HG03135 (cell line): ENCODE measurements around the gene C9orf50.
A peak's percentile ranks its signal among the peaks of the same experiment; 100 is the strongest.

Experiments
- ATAC-seq: cut with Tn5 transposase; IDR thresholded peaks from one replicate; pipeline ENCODE4 v1.9.1; 2021; ENCODE audit warnings: mild to moderate bottlenecking, moderate library complexity; ENCODE audit not compliant: unreplicated experiment

The C9orf50 gene

DNA sequence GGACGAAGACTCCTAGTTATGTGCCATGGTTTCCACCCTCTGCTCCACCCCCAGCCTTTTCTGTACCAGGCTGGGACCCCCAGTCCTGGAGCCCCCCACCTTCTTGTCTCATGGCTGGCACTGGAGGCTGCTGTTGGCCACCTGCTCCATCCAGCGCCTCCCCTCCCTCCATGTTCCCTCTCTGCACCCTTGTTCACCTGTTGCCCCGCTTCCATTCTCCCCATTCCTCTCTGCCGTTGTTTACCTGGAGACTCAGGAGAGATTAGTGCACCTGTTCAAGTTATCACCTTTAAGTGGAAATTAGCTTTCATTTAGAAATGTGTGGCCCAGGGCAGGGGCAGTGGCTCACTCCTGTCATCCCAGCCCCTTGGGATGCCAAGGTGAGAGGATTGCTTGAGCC lies 12.3 kb upstream of the C9orf50 start:
- ATAC-seq, result no peak

DNA sequence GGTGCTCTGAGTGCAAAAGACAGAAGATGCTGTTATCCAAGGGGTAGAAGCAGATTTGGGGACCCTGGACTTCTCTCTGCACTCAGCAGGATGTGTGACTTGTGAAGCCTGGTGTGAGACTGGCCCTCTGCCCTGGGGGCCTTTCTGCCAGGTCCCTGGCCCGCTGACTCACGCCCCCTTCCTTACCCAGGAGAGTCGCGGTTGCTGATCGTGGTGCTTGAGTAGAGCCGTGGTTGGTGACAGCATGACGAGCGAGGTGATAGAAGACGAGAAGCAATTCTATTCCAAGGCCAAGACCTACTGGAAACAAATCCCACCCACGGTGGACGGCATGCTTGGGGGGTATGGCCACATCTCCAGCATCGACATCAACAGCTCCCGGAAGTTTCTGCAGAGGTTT lies 11.6 kb upstream of the C9orf50 start:
- ATAC-seq, result no peak

DNA sequence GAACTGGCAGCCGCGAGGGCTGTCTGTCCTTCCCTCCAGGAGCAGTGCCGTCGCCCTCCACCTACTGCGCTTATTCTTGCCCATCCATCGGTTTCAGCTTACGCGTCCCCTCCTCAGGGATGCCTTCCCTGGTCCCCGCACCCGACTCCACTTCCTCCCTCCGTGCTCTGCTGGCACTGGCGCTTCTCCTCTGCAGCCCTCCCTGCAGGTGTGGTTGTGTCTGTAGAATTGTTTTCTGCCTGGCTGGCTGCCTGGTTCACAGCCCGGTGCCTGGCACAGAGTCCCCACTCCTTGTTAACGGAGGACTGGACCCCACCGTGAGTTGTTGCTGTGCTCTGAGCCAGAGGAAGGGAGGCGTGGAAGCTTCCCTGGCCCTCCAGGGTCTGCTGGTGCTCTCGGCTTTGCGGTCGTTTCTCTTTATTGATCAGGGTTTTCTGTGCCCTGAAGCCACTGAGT lies 10.8 kb upstream of the C9orf50 start:
- no peak for ATAC-seq

DNA sequence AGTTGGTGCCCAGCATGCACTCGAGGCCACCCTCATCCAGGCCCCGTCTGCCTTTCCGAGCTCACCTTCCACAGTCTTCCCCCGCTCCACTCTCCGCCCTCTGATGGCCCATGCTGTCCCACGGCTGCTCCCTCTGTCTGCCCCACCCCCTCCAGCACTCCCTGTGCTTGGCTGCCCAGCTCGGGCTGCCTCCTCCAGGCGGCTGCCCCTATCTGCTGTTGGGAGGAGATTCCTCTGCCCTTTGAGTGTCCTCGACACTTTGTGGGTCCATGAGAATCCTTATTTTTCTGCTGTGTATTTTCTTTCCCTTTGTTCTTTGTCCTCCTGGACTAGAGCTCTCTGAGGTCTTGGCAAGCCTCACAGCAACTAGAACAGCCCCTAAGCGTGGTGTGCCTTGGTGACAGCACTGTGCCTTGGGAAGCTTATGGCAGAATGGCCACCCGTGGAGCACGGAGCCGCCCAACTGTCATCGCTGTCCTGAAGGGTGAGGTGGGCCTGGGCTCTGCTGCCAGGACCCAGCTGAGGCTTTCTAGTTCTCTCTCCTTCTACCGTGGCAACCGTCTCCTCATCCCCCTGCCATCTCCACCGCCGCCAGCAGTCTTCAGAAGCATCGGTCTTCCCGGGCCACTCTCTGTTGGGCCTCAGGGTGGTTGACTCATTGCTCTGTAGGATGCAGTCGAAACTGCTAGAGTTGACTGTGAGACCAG lies 10.2 kb upstream of the C9orf50 start:
- ATAC-seq, result no peak

DNA sequence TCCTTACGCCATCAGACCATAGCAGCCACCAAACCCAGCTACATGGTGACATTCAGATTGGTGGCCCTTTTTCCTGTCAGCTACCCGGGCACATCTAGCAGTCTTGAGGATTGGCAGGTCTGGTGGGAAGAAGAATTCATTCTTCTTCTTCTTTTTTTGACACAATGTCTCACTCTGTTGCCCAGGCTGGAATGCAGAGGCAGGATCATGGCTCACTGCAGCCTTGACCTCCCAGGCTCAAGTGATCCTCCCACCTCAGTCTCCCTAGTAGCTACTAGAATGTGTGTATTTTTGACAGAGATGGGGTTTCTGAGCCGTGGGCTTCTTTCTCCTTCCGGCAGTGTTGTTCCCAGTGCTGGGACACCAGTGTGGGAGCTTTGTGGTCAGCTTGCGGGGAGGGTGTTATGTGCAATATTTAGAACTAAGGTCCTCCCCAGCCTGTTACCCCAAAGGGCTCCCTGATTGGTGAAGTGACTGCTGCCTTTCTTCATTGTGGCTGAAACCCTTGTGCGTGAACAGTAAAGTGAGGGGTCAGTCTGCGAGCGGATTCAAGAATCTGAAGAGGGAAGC lies 8.4 kb upstream of the C9orf50 start:
- no peak for ATAC-seq

DNA sequence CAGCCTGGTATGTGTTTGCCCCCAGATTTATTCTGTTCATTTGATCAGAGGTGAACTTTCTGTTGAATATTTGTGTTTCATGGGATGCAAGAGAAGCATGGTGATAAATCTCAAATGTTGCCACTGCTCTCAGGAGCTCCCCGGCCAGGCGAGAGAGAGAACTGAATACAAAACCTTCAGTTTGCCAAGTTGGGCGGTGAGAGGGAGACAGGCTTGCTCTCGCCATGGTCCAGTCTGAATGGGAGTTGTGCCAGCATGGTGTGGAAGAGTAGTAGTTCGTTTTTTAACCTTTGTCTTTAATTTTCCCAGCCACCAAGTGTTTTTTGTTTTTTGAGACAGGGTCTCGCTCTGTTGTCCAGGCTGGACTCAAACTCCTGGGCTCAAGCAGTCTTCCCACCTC lies 7.8 kb upstream of the C9orf50 start:
- ATAC-seq, result no peak

DNA sequence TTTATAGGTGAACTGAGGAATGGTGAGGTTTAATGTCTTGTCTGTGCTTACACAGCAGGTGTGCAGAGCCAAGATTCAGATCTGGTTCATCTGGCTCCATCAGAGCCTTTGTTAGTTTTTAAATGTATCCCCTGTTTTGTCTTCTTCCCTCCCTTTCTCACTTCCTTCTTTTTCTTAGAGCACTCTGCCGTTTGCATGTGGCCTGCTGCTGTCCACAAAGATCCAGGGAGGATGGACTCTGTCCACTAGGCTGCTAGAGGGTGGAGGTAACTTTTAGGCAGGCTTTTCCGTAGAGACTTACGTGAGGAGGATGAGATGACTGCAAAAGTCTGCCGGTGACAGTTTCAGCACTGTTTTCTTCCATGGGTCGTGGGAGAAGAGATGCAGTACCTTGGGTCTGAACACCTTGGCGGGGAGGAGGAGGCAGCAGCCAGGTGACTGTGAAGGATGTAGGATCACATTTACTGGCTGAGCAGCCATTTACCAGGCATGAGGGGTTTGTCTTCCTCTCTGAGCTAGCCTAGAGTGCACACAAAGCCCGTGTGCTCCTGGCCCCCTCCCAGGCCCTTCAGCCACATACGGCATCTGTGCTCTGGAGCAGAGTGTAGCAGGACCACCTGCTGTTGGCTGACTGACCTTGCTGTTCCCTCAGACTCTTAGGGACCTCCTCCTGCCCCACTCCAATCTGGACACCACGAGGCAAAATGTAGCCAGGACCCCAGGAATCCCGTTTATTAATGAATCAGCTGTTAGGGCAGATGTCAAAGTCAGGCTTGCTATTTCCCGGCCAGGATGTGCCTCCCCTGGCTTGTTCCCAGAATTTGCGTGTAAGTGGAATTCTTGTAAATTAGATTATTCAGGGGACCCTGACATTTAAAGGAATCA lies 6.9 kb upstream of the C9orf50 start:
- ATAC-seq, result no peak

DNA sequence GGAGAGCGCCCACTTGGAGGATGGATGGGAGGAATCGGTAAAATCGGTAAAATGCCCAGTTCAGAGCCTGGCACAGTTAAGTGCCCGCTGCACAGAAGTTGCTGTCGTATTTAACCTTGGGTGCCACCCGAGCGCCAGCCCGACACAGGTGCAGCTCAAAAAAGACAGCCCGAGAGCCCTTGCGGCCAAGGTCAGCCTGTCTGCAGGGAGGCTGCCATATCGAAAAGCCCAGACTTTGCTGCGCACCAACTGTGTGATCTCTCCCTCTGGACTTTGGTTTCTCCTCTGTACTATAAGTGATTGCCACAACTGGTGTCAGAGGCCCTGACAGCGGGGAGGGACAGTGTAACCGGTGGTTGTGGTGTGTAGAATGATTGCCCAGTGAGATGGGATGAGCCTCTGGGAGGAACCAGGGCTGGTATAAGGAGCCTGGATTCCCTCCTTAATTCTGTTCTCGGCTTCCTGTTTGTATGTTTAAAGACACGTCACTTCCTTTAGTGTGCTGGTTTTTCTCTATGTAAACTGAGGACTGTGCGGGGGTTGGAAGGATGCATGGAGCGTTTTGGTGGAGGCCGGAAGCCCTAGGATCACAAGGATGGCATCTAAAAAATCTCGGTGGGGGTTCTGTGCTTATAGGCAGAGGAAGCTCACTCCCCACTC lies 5.9 kb upstream of the C9orf50 start:
- ATAC-seq, result peak; percentile 28

DNA sequence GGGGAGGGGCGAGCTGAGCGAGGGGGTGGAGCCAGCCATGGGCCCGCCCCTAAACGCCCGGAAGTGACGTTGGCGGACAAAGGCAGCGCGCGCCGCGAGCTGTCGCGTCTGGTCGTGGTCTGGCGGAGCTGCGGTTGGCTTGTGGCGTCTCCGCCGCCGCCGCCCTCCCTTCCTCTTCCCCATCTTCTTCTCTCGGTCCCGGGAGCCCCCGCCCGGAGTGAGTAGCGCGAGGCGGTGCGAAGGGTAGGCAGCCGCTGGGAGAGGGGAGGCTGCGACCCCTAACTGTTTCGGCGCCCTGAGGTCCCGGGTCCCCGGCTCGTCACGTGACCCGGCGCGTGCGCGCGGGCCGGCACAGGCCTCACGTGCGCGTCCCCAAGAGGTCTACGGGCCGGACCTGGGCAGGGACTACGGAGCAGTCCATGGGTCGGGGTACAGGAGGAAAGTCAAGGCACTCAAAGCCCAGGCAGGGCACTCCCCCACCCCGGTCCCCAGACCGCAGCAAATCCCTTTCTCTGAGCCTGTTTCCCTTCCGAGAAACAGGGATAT lies 5.3 kb upstream of the C9orf50 start, which contains the start of gene NTMT1:
Gene NTMT1, plus strand, starts transcription at position 85 of the 546 bp plus-strand sequence. CDS start 6,541 bp downstream, outside the sequence.
- ATAC-seq, result peak; percentile 66

DNA sequence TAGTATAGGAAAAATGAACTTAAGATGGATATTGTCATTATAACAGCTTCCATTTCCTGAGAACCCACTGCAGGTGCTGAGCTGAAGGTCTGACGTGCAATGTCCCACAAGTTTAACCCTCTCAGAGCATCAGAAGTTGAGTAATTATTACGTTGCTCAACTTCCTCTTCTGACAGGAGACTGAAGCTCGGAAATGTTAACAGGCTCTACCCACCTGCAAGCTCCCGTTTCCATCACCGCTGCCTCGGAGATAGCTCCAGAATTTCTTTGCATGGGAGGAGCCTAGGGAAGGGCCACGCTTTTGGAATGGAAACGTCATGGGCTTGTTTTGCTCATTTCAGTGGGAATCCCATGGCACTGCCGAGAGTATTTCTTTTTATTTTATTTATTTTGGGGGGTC lies 4.0 kb upstream of the C9orf50 start:
- no peak for ATAC-seq

DNA sequence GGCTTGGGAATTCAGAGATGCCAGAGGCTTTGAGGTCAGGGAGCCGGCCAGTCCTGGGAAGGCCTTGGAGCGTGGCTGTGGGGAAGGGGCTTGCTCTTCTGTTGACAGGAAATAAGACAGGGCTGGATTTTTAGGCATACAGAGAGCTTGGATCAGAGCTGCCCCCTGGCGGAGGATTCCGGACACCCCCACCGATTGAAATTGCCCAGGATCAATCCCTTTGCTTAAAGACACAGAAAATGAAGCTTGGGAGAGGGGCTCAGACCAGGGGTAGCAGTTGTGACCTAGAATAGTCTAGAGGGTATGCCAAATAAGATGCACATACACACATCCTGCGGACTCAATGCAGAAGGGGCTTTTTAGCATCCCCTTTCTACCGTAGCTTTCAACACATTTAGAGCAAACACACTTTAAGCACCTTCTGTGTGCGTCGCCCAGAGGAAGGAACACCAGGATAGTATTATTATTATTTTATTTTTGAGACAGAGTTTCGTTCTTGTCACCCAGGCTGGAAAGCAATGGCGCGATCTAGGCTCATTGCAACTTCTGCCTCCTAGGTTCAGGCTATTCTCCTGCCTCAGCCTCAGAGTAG lies 3.4 kb upstream of the C9orf50 start:
- ATAC-seq, result no peak

DNA sequence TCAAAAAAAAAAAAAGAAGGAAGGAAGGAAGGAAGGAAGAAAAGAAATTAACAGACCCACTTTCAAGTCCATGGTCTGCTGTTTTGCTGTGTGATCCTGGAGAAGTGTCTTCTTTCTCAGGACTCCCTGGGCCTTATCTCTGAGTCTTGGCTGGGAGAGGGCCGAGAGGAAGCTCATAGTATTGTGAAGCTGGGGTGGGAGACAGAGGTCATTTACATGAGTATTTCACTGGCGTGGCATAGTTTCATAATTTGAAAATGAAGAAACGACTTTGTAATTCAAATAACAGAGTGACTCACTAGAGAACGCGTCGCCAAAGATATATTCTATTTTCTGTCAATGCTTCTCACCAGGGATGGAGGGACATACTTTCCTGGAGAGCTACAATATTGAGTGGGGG lies 2.4 kb upstream of the C9orf50 start:
- no peak for ATAC-seq

DNA sequence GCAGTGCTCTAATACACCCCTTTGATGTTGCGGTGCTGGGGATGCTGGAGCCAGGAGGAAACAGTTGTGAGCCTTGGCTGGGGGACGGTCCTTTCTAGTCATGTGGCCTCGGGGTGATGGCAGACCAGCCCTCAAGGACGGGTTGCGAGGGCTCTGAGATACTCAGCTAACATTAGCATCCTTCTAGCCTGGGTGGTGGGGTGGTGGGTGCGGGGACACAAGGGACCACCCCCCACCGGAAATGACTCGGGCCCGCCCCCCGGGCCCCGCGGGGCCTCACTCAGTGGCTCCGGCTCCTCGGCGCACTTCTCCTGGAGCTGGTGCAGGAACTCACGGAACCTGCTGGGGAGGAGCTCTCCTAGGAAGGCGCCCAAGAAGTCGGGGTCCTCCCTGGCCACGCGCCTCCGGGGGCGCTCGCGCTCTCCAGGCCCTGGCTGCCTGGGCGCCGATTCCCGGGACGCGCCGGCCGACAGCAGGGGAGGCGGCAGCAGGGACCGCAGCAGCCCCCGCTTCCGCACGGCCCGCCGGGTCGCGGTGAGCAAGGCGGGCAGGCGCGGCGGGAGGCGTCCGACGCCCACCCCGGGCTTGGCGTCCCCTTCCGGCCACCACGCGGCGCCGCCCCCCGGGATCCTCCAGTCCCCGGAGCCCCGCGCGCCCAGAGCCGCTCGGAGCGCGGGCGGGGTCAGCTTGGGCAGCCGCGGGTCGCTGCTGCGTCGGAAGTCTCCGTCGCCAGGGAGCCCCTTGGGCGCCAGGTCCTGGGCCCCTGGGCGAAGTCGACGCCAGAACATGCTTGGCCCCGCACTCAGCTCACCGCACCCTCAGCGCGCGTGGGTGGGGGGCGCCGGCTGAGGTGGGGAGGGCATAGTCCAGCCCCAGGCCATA lies 873 bp downstream of the C9orf50 start:
- no peak for ATAC-seq

DNA sequence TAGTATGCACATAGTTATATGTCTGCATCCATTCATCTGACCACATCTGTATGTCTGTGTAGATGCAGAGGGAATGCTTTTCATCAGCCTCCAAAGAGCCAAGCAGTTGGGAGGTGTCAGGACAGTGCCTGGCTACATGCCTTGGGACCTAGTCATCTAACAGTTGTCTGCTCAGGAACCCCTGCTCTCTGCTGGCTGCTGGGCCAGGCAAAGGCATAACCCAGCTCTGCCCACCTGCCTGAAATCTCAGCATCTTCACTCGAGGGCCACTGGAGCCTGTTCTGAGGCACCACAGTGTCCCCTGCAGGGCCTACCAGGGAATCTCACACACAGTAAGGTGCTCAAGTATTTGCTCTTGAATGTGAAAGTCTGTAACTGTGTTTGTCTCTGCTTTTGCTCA lies 3.7 kb downstream of the C9orf50 start:
- ATAC-seq, result no peak

DNA sequence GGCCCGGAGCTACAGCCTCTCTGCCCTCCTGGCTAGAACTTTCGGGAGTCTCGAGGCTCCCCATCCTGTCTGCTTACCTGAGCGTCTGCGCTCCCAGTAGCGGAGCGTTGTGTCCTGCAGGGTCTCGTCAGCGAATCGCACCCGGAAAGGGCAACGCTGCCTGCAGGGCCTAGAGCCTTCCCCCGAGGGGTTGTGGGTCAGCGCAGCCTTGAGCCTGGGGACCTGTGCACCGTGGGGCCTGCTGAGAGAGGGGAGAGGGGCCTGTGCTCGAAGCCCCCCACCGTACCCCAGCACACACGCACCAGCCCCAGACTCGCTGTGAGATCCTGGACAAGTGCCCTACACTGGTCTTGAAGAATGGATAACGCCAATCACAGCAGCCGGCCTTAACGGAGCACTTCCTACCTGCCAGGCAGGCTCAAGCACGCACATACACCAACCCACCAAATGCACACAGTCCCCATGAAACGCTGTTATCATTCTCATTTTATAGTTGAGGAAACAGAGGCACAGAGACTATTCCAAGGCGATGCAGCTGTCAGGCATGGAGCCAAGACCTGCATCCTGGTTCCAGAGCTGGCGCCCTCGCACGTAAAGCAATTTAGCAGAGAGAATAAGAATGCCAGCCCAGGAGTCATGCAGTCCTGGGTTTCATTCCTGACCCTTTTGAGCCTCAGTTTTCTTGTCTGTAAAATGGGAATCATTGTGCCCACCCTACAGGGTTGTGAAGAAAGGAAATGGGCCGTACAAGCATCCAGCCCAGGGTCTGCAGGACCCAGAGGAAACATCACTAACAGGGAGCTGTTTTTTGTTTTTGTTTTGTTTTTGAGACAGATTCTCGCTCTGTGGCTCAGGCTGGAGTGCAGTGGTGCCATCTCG lies 5.3 kb downstream of the C9orf50 start:
- ATAC-seq, result no peak

DNA sequence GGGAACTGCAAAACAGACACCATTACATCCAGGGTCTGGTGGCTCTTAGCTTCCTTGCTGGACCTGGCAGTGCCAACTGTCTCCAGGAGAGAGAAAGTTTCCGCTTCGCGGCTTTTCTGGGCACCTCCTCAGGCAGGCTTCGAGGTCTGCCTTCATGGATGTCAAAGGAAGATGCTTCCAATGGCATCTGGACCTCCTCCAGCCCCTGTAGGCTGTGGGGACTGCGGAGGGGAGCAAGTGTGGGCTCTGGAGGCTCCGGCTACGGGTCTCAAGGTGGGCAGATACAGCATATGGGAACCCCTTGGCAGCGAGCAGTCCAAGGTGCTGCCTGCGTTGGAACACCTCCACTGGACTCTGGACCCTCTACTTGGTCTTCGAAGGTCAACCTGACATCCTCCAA lies 6.0 kb downstream of the C9orf50 start:
- ATAC-seq, result no peak

DNA sequence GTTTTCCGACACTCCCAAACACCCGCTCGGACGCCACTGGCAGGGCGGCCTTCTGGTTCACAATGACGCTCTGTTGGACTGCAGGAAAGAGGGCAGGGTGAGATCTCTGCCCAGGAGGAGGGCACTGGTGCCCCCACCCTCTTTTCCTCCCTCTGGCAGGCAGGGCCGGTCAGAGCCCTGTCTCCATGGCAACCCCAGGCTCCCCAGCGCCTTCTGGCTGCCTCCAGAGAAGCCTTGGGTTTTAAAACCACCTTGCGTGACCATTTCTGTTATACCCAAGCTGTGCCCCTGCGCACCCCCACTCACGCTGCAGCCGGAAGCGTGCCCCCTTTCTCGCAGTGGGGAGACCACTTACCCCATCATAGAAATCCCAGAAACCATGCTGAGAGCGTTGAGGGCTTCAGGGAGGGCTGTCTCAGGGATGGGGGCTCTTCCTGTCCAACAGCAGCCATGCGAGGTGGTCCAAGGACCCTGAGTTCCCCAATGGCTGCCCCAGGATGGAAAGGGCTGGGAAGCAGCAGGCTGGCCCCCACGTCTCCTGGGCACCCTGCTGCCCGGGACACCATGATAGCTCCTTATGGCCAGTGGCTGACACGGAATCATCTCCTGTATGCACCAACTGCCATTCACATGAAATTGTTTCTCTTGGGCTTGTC lies 7.3 kb downstream of the C9orf50 start:
- ATAC-seq, result no peak
